Measurements from ENCODE around the gene TAS2R9. TPM values are rescaled to one million over a fixed set of nuclear protein-coding genes. Genes with fewer than 3 reads are reported as not detected.

The TAS2R9 gene
- total and polyA plus RNA-seq, 2 of the 8 experiments (the other 6 are each of a cell fraction or from before 2014, with no cell fraction given), result not detected

DNA sequence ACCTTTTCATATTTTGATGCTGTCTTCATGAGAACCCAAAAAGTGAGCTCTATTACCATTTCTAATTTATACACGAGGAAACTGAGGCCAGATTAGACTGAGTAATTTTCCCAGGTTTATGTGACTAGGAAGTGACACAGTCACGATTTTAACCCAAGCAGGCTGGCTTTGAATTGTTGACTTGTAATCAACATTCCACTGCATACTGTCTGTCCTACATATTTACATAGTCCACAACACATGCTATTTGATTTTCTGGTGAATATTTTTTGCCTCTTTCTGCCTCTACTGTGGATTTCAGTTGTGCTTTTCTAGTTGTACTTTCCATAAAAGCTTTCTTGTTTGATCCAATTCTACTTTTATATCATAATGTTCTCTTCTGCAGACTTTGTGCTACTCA lies 15.7 kb downstream of the TAS2R9 start:
- Histone ChIP-seq H4K8ac (ENCODE audit: extremely low read depth, insufficient read depth, low read length) (no peak overlapping the region), H3K14ac (ENCODE audit: insufficient read length) (no peak overlapping the region), H3K18ac (ENCODE audit: extremely low read depth, low read length) (no peak overlapping the region), H2AK5ac (ENCODE audit: low read depth, low read length) (no peak overlapping the region), H2BK20ac (ENCODE audit: low read length) (no peak overlapping the region), H3K27me3 (replicated peaks in 1 of 4; ENCODE audit: control insufficient read depth in 3 of 4, extremely low read depth in 1 of 4, insufficient read depth in 3 of 4, low read length in 3 of 4) (no peaks in the 10 kb centered on the region), H3K79me1 (ENCODE audit: low read depth, low read length) (no peaks in the 10 kb centered on the region), H3K4me3 (ENCODE audit: extremely low read depth in 1 of 4, insufficient read depth in 2 of 4, low read depth in 3 of 4, low read length in 4 of 4) (no peak overlapping the region), H3K4me2 (ENCODE audit: insufficient read depth in 1 of 2, low read depth in 2 of 2, low read length in 2 of 2) (no peak overlapping the region), H4K20me1 (replicated peaks in 1 of 2; ENCODE audit: control insufficient read depth in 1 of 2, insufficient read depth in 2 of 2, low read length in 2 of 2) (no peaks in the 10 kb centered on the region), H3K36me3 (ENCODE audit: control insufficient read depth in 2 of 4, insufficient read depth in 4 of 4, low read length in 3 of 4) (no peaks in the 10 kb centered on the region), H3K9me3 (ENCODE audit: insufficient read depth in 2 of 2, low read depth in 1 of 2, low read length in 1 of 2) (no peaks in the 10 kb centered on the region; a peak in 1 of 4 replicates), H3K4ac (replicated peaks; ENCODE audit: insufficient read length, low read depth, low read length) (no peak overlapping the region), H3K9ac (replicated peaks in 1 of 4; ENCODE audit: extremely low read depth in 1 of 4, low read depth in 3 of 4, low read length in 3 of 4) (no peak overlapping the region), H2BK12ac (ENCODE audit: low read depth, low read length) (no peak overlapping the region), H3K4me1 (replicated peaks in 1 of 4; ENCODE audit: control insufficient read depth in 3 of 4, insufficient read depth in 4 of 4, low read length in 3 of 4) (no peaks in the 10 kb centered on the region), H4K5ac (ENCODE audit: insufficient read length, low read depth, low read length) (no peak overlapping the region), H2BK120ac (replicated peaks; ENCODE audit: low read depth, low read length) (no peak overlapping the region), H2BK5ac (ENCODE audit: low read depth, low read length) (no peak overlapping the region), H3K23ac (ENCODE audit: insufficient read length) (no peak overlapping the region), H3K56ac (replicated peaks; ENCODE audit: insufficient read length, low read depth, low read length) (no peak overlapping the region), H2BK15ac (ENCODE audit: low read length) (no peak overlapping the region), H4K91ac (replicated peaks; ENCODE audit: insufficient read length, low read length) (no peak overlapping the region), H3K27ac (ENCODE audit: low read depth, low read length) (no peak overlapping the region), H2AFZ (ENCODE audit: low read length) (no peak overlapping the region), H3K79me2 (ENCODE audit: control insufficient read depth in 1 of 2, insufficient read depth in 2 of 2, low read length in 2 of 2) (no peaks in the 10 kb centered on the region), H3K23me2 (ENCODE audit: low read depth, low read length) (no peaks in the 10 kb centered on the region)
- FAIRE-seq (no peak), DNase-seq (ENCODE audit: low read depth in 1 of 2, low spot score in 2 of 2) (no peak)
- TF ChIP-seq SRF (IDR thresholded peaks at IDR 0.05; ENCODE audit: low read depth, low read length) (no peak), HDAC2 (IDR thresholded peaks at IDR 0.05; ENCODE audit: borderline replicate concordance in 1 of 2, low read depth in 2 of 2, low read length in 2 of 2) (no peak), ZNF274 (IDR thresholded peaks at IDR 0.05; ENCODE audit: borderline replicate concordance, extremely low read depth, low read length) (no peak)
- WGBS, 2 experiments (ENCODE audit: extremely low coverage in 1 of 2, insufficient coverage in 1 of 2, insufficient read length in 1 of 2, insufficient replicate concordance in 2 of 2, low coverage in 1 of 2, low lambda C conversion rate in 2 of 2, missing lambda C conversion rate in 1 of 2), result 87% methylated on average over 2 of the region's 2 CpGs; no CpG with 5 or more reads in 1 of the 2 experiments
- CTCF ChIA-PET (ENCODE audit: partially characterized antibody), result no interaction called here
- POLR2A ChIA-PET (ENCODE audit: partially characterized antibody), result no interaction called here
